HepG2 (cell line): Measurements from ENCODE around the gene EFHD2. TPM values are rescaled to one million over a fixed set of nuclear protein-coding genes. Genes with fewer than 3 reads are reported as not detected.

Source experiments
- AGO1 ChIP-seq: fragments of 200-400 bp; formaldehyde crosslinking; IDR thresholded peaks from 2 replicates; pipeline ENCODE4 v1.6.1; 2017; ENCODE audit warnings: mild to moderate bottlenecking, low read depth, low read length, moderate library complexity; ENCODE audit not compliant: poor library complexity, severe bottlenecking
- ATF1 ChIP-seq: IDR thresholded peaks from 2 replicates; pipeline ENCODE4 v1.6.1; 2016; ENCODE audit warnings: mild to moderate bottlenecking, control low read depth
- CCDC6 ChIP-seq: sonication (generic); formaldehyde crosslinking; IDR thresholded peaks from 2 replicates; pipeline ENCODE4 v1.8.1; 2022; ENCODE audit warnings: mild to moderate bottlenecking, missing genetic modification reagents, moderate library complexity
- FOXA1 ChIP-seq, 2 experiments: fragments of 450-650 bp in 1 of 2; sonication (generic) in 1 of 2; formaldehyde crosslinking in 1 of 2; IDR thresholded peaks; 2 replicates each; pipeline versions ENCODE4 v1.4.0 to v1.6.1; 2016 to 2020; ENCODE audit warnings: missing genetic modification reagents in 1 of 2
- GZF1 ChIP-seq: sonication (generic); formaldehyde crosslinking; IDR thresholded peaks from 2 replicates; pipeline ENCODE4 v1.5.1; 2020; ENCODE audit warnings: mild to moderate bottlenecking, missing genetic modification reagents
- HOXA3 ChIP-seq: sonication (generic); formaldehyde crosslinking; IDR thresholded peaks from 2 replicates; pipeline ENCODE4 v1.5.0; 2020; ENCODE audit warnings: missing genetic modification reagents
- HOXA5 ChIP-seq: sonication (generic); formaldehyde crosslinking; IDR thresholded peaks from 2 replicates; pipeline ENCODE4 v1.4.0; 2020; ENCODE audit warnings: missing genetic modification reagents
- KAT7 ChIP-seq: IDR thresholded peaks from 2 replicates; pipeline ENCODE4 v1.6.1; 2018; ENCODE audit warnings: borderline replicate concordance, missing compliant biosample characterization
- MAZ ChIP-seq, 2 experiments: sonication (generic) in 1 of 2; formaldehyde crosslinking in 1 of 2; IDR thresholded peaks; 2 replicates each; pipeline versions ENCODE4 v1.5.0 to v1.6.1; 2012 to 2020; ENCODE audit warnings: low read depth in 2 of 2, mild to moderate bottlenecking in 2 of 2, borderline replicate concordance in 1 of 2, improper control_type of control experiment in 1 of 2, low read length in 1 of 2, missing genetic modification reagents in 1 of 2, moderate library complexity in 1 of 2
- NONO ChIP-seq, 2 experiments: fragments of 450-650 bp in 1 of 2; sonication (generic) in 1 of 2; formaldehyde crosslinking in 1 of 2; IDR thresholded peaks in 1 of 2; conservative IDR thresholded peaks in 1 of 2; 2 replicates each; pipeline versions ENCODE4 v1.6.1 to v1.8.0; 2017 to 2022; ENCODE audit warnings: mild to moderate bottlenecking in 1 of 2, missing genetic modification reagents in 1 of 2, moderate library complexity in 1 of 2
- NR2C2 ChIP-seq: sonication (generic); formaldehyde crosslinking; IDR thresholded peaks from 2 replicates; pipeline ENCODE4 v1.4.0; 2020; ENCODE audit warnings: missing genetic modification reagents, mild to moderate bottlenecking, moderate library complexity, borderline replicate concordance
- RNF2 ChIP-seq: fragments of 450-650 bp; conservative IDR thresholded peaks from 2 replicates; pipeline ENCODE4 v1.6.1; 2016; ENCODE audit warnings: low read depth
- SNAPC2 ChIP-seq: sonication (generic); formaldehyde crosslinking; IDR thresholded peaks from 2 replicates; pipeline ENCODE4 v1.8.1; 2022; ENCODE audit warnings: mild to moderate bottlenecking, missing genetic modification reagents
- TAF1 ChIP-seq: sonication (generic); formaldehyde crosslinking; IDR thresholded peaks from 2 replicates; pipeline ENCODE4 v1.4.0; 2020; ENCODE audit warnings: missing genetic modification reagents
- ZNF281 ChIP-seq: sonication (generic); formaldehyde crosslinking; IDR thresholded peaks from 2 replicates; pipeline ENCODE4 v1.4.0; 2020; ENCODE audit warnings: missing genetic modification reagents, borderline replicate concordance
- ZNF724P ChIP-seq: sonication (generic); formaldehyde crosslinking; IDR thresholded peaks from 2 replicates; pipeline ENCODE4 v1.8.0; 2022; ENCODE audit warnings: missing genetic modification reagents, borderline replicate concordance
- ZNF776 ChIP-seq: sonication (generic); formaldehyde crosslinking; IDR thresholded peaks from 2 replicates; pipeline ENCODE4 v1.4.0; 2020; ENCODE audit warnings: mild to moderate bottlenecking, missing genetic modification reagents
- ZNF777 ChIP-seq: sonication (generic); formaldehyde crosslinking; IDR thresholded peaks from 2 replicates; pipeline ENCODE4 v1.4.0; 2020; ENCODE audit warnings: missing genetic modification reagents
- ZSCAN30 ChIP-seq: sonication (generic); formaldehyde crosslinking; IDR thresholded peaks from 2 replicates; pipeline ENCODE4 v1.5.0; 2020; ENCODE audit warnings: mild to moderate bottlenecking, missing genetic modification reagents
- polyA plus RNA-seq, 8 experiments: library from polyadenylated mRNA; depleted of rRNA in 3 of 8; stranded (reverse) in 7 of 8; unstranded in 1 of 8; fragments of >200 nt; fragmentation: Illumina TruSeq in 4 of 8; extraction: Trizol in 4 of 8; gene quantifications; 2 replicates each; pipeline versions ENCODE4 v1.2.1 to v1.2.3, GENCODE V29; 2011 to 2016; ENCODE audit warnings: low read depth in 4 of 8, missing spikeins in 1 of 8, mixed read lengths in 1 of 8; ENCODE audit not compliant: insufficient read depth in 1 of 8
- total RNA-seq, 5 experiments: library from RNA; depleted of rRNA; stranded (reverse); fragments of >200 nt; fragmentation: Illumina TruSeq; extraction: Trizol; gene quantifications; 2 replicates each; pipeline ENCODE4 v1.2.3, GENCODE V29; 2016; ENCODE audit warnings: low read depth in 1 of 5
- TF ChIP-seq, protein P1 (sequence below), 2 experiments: IDR thresholded peaks; 2 replicates each; pipeline ENCODE4 v1.6.1; 2011 to 2012; ENCODE audit warnings: low read length in 2 of 2, borderline replicate concordance in 1 of 2, low read depth in 1 of 2, mild to moderate bottlenecking in 1 of 2, moderate library complexity in 1 of 2
- TF ChIP-seq, protein P2 (sequence below): sonication (generic); formaldehyde crosslinking; IDR thresholded peaks from 2 replicates; pipeline ENCODE4 v1.8.0; 2022; ENCODE audit warnings: missing genetic modification reagents, low read depth, mild to moderate bottlenecking, borderline replicate concordance

EFHD2 gene
- total and polyA plus RNA-seq, 2 of the 13 experiments (the other 11 are each of a cell fraction or from before 2014, with no cell fraction given), result 9.4 to 12.7 TPM

GRCh38 chr1:15409388-15410222, at the start of gene EFHD2 (continued):
- peak; percentile 32; the same call in 1 of the 2 replicates for TF ChIP-seq ZNF777 (CRISPR knock-in tag)
- TF ChIP-seq ATF1 (CRISPR knock-in tag), result no peak
- TF ChIP-seq GZF1 (CRISPR knock-in tag), result no peak
- TF ChIP-seq SNAPC2 (CRISPR knock-in tag), result no peak
- TF ChIP-seq, protein P1, sequence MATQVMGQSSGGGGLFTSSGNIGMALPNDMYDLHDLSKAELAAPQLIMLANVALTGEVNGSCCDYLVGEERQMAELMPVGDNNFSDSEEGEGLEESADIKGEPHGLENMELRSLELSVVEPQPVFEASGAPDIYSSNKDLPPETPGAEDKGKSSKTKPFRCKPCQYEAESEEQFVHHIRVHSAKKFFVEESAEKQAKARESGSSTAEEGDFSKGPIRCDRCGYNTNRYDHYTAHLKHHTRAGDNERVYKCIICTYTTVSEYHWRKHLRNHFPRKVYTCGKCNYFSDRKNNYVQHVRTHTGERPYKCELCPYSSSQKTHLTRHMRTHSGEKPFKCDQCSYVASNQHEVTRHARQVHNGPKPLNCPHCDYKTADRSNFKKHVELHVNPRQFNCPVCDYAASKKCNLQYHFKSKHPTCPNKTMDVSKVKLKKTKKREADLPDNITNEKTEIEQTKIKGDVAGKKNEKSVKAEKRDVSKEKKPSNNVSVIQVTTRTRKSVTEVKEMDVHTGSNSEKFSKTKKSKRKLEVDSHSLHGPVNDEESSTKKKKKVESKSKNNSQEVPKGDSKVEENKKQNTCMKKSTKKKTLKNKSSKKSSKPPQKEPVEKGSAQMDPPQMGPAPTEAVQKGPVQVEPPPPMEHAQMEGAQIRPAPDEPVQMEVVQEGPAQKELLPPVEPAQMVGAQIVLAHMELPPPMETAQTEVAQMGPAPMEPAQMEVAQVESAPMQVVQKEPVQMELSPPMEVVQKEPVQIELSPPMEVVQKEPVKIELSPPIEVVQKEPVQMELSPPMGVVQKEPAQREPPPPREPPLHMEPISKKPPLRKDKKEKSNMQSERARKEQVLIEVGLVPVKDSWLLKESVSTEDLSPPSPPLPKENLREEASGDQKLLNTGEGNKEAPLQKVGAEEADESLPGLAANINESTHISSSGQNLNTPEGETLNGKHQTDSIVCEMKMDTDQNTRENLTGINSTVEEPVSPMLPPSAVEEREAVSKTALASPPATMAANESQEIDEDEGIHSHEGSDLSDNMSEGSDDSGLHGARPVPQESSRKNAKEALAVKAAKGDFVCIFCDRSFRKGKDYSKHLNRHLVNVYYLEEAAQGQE (IDR thresholded peaks at IDR 0.05; ENCODE audit: borderline replicate concordance in 1 of 2, low read depth in 1 of 2, low read length in 2 of 2), result no peak
- no peak for TF ChIP-seq HOXA5 (CRISPR knock-in tag)
- peak; percentile 39; the same call in 1 of the 2 replicates for TF ChIP-seq HOXA3 (CRISPR knock-in tag)
- 0 out of 2 replicates have a peak, but pooled peaks have one; percentile 21 for TF ChIP-seq NR2C2 (CRISPR knock-in tag)
- no peak for TF ChIP-seq ZSCAN30 (CRISPR knock-in tag)
- no peak for TF ChIP-seq KAT7
- no peak for TF ChIP-seq MAZ (IDR thresholded peaks at IDR 0.05; ENCODE audit: borderline replicate concordance, low read depth, low read length)
- peak; percentile 60; the same call in 1 of the 2 replicates for TF ChIP-seq MAZ (CRISPR knock-in tag; IDR thresholded peaks at IDR 0.05; ENCODE audit: low read depth)
- no peak for TF ChIP-seq NONO (IDR thresholded peaks at IDR 0.05)
- no peak for TF ChIP-seq NONO (CRISPR knock-in tag; conservative IDR thresholded peaks at IDR 0.05)
- no peak for TF ChIP-seq AGO1
- no peak for TF ChIP-seq FOXA1 (IDR thresholded peaks at IDR 0.05)
- TF ChIP-seq FOXA1 (CRISPR knock-in tag; IDR thresholded peaks at IDR 0.05), result no peak
- peak; percentile 28; the same call in 1 of the 2 replicates for TF ChIP-seq TAF1 (CRISPR knock-in tag)
- peak; percentile 69 for TF ChIP-seq RNF2
- peak; percentile 31; the same call in 1 of the 2 replicates for TF ChIP-seq ZNF776 (CRISPR knock-in tag)
- TF ChIP-seq CCDC6 (CRISPR knock-in tag), result 0 out of 2 replicates have a peak, but pooled peaks have one; percentile 53
- TF ChIP-seq ZNF281 (CRISPR knock-in tag), result no peak
- no peak for TF ChIP-seq ZNF724P (CRISPR knock-in tag)
- TF ChIP-seq, protein P2, sequence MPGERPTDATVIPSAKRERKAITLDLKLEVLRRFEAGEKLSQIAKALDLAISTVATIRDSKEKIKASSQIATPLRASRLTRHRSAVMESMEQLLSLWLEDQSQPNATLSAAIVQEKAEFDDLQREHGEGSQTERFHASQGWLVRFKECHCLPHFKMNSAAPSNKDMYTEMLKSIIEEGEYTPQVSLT (CRISPR knock-in tag), result no peak
